NT2/D1 (cell line): ENCODE measurements around the gene AASS.

Experiments
- SUZ12 ChIP-seq: IDR thresholded peaks from 2 replicates; pipeline ENCODE4 v1.6.1; 2011; ENCODE audit not compliant: insufficient read length, insufficient read depth; ENCODE audit errors: extremely low read depth
- ZNF274 ChIP-seq: IDR thresholded peaks from 2 replicates; pipeline ENCODE4 v1.6.1; 2011; ENCODE audit warnings: mild to moderate bottlenecking, low read depth, low read length

- no peak for TF ChIP-seq SUZ12
- no peak for TF ChIP-seq ZNF274
These were observed 17.6 kb upstream of the AASS start for GRCh38 chr7:122161628-122162027.
